HepG2 (cell line): ENCODE measurements around the gene FKBP10. TPM values are rescaled to one million over a fixed set of nuclear protein-coding genes. Genes with fewer than 3 reads are reported as not detected.

Experiments used
- BRCA1 ChIP-seq: sonication (generic); formaldehyde crosslinking; IDR thresholded peaks from 2 replicates; pipeline ENCODE4 v1.4.0; 2020; ENCODE audit warnings: missing genetic modification reagents
- JARID2 ChIP-seq: sonication (generic); formaldehyde crosslinking; IDR thresholded peaks from 2 replicates; pipeline ENCODE4 v1.8.1; 2023; ENCODE audit warnings: missing genetic modification reagents, inconsistent platforms; ENCODE audit not compliant: insufficient replicate concordance
- KLF13 ChIP-seq: sonication (generic); formaldehyde crosslinking; IDR thresholded peaks from 2 replicates; pipeline ENCODE4 v1.4.0; 2020; ENCODE audit warnings: mild to moderate bottlenecking, missing genetic modification reagents
- MEIS2 ChIP-seq: sonication (generic); formaldehyde crosslinking; IDR thresholded peaks from 2 replicates; pipeline ENCODE4 v1.9.0; 2021; ENCODE audit warnings: mild to moderate bottlenecking, missing genetic modification reagents
- NR2C2 ChIP-seq: sonication (generic); formaldehyde crosslinking; IDR thresholded peaks from 2 replicates; pipeline ENCODE4 v1.4.0; 2020; ENCODE audit warnings: missing genetic modification reagents, mild to moderate bottlenecking, moderate library complexity, borderline replicate concordance
- POGZ ChIP-seq: sonication (generic); formaldehyde crosslinking; IDR thresholded peaks from 2 replicates; pipeline ENCODE4 v1.4.0; 2020; ENCODE audit warnings: mild to moderate bottlenecking, missing genetic modification reagents
- ZBTB7B ChIP-seq: sonication (generic); formaldehyde crosslinking; IDR thresholded peaks from 2 replicates; pipeline ENCODE4 v1.4.0; 2020; ENCODE audit warnings: missing genetic modification reagents
- ZNF280D ChIP-seq: sonication (generic); formaldehyde crosslinking; IDR thresholded peaks from 2 replicates; pipeline ENCODE4 v1.5.1; 2020; ENCODE audit warnings: mild to moderate bottlenecking, missing genetic modification reagents
- ZNF34 ChIP-seq: sonication (generic); formaldehyde crosslinking; IDR thresholded peaks from 2 replicates; pipeline ENCODE4 v1.4.0; 2020; ENCODE audit warnings: mild to moderate bottlenecking, missing genetic modification reagents, borderline replicate concordance
- ZNF431 ChIP-seq: sonication (generic); formaldehyde crosslinking; IDR thresholded peaks from 2 replicates; pipeline ENCODE4 v1.9.0; 2022; ENCODE audit warnings: missing genetic modification reagents, low read depth, mild to moderate bottlenecking, borderline replicate concordance
- ZNF687 ChIP-seq: sonication (generic); formaldehyde crosslinking; IDR thresholded peaks from 2 replicates; pipeline ENCODE4 v1.5.1; 2020; ENCODE audit warnings: mild to moderate bottlenecking, missing genetic modification reagents, moderate library complexity
- ZNF746 ChIP-seq: sonication (generic); formaldehyde crosslinking; IDR thresholded peaks from 2 replicates; pipeline ENCODE4 v1.8.0; 2022; ENCODE audit warnings: mild to moderate bottlenecking, missing genetic modification reagents
- ZSCAN9 ChIP-seq: IDR thresholded peaks from 2 replicates; pipeline ENCODE4 v1.6.1; 2016; ENCODE audit warnings: borderline replicate concordance
- polyA plus RNA-seq, 8 experiments: library from polyadenylated mRNA; depleted of rRNA in 3 of 8; stranded (reverse) in 7 of 8; unstranded in 1 of 8; fragments of >200 nt; fragmentation: Illumina TruSeq in 4 of 8; extraction: Trizol in 4 of 8; gene quantifications; 2 replicates each; pipeline versions ENCODE4 v1.2.1 to v1.2.3, GENCODE V29; 2011 to 2016; ENCODE audit warnings: low read depth in 4 of 8, missing spikeins in 1 of 8, mixed read lengths in 1 of 8; ENCODE audit not compliant: insufficient read depth in 1 of 8
- total RNA-seq, 5 experiments: library from RNA; depleted of rRNA; stranded (reverse); fragments of >200 nt; fragmentation: Illumina TruSeq; extraction: Trizol; gene quantifications; 2 replicates each; pipeline ENCODE4 v1.2.3, GENCODE V29; 2016; ENCODE audit warnings: low read depth in 1 of 5
- TF ChIP-seq, protein P1 (sequence below): sonication (generic); formaldehyde crosslinking; IDR thresholded peaks from 2 replicates; pipeline ENCODE4; 2020; ENCODE audit warnings: missing genetic modification reagents, mild to moderate bottlenecking, borderline replicate concordance
- TF ChIP-seq, protein P2 (sequence below): IDR thresholded peaks from 2 replicates; pipeline ENCODE4 v1.6.1; 2016; ENCODE audit warnings: mild to moderate bottlenecking

Gene FKBP10
- total and polyA plus RNA-seq, 2 of the 13 experiments (the other 11 are each of a cell fraction or from before 2014, with no cell fraction given): 149 to 573 TPM

- TF ChIP-seq, protein P1, sequence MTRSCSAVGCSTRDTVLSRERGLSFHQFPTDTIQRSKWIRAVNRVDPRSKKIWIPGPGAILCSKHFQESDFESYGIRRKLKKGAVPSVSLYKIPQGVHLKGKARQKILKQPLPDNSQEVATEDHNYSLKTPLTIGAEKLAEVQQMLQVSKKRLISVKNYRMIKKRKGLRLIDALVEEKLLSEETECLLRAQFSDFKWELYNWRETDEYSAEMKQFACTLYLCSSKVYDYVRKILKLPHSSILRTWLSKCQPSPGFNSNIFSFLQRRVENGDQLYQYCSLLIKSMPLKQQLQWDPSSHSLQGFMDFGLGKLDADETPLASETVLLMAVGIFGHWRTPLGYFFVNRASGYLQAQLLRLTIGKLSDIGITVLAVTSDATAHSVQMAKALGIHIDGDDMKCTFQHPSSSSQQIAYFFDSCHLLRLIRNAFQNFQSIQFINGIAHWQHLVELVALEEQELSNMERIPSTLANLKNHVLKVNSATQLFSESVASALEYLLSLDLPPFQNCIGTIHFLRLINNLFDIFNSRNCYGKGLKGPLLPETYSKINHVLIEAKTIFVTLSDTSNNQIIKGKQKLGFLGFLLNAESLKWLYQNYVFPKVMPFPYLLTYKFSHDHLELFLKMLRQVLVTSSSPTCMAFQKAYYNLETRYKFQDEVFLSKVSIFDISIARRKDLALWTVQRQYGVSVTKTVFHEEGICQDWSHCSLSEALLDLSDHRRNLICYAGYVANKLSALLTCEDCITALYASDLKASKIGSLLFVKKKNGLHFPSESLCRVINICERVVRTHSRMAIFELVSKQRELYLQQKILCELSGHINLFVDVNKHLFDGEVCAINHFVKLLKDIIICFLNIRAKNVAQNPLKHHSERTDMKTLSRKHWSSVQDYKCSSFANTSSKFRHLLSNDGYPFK (CRISPR knock-in tag): 0 out of 2 replicates have a peak, but pooled peaks have one; percentile 40
- TF ChIP-seq ZNF687 (CRISPR knock-in tag) (peak; percentile 81), BRCA1 (peak; percentile 92), KLF13 (0 out of 2 replicates have a peak, but pooled peaks have one; percentile 12), POGZ (CRISPR knock-in tag) (peak; percentile 58; the same call in 1 of the 2 replicates), ZSCAN9 (CRISPR knock-in tag) (peak; percentile 14; the same call in 1 of the 2 replicates), JARID2 (CRISPR knock-in tag) (no peak), MEIS2 (CRISPR knock-in tag) (peak; percentile 97), ZBTB7B (CRISPR knock-in tag) (peak; percentile 28; the same call in 1 of the 2 replicates), ZNF746 (peak; percentile 20), ZNF431 (CRISPR knock-in tag) (peak; percentile 91), ZNF280D (CRISPR knock-in tag) (no peak; the same call in 1 of the 2 replicates), ZNF34 (CRISPR knock-in tag) (0 out of 2 replicates have a peak, but pooled peaks have one; percentile 23), NR2C2 (CRISPR knock-in tag) (no peak; the same call in 1 of the 2 replicates)
- TF ChIP-seq, protein P2, sequence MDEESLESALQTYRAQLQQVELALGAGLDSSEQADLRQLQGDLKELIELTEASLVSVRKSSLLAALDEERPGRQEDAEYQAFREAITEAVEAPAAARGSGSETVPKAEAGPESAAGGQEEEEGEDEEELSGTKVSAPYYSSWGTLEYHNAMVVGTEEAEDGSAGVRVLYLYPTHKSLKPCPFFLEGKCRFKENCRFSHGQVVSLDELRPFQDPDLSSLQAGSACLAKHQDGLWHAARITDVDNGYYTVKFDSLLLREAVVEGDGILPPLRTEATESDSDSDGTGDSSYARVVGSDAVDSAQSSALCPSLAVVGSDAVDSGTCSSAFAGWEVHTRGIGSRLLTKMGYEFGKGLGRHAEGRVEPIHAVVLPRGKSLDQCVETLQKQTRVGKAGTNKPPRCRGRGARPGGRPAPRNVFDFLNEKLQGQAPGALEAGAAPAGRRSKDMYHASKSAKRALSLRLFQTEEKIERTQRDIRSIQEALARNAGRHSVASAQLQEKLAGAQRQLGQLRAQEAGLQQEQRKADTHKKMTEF (CRISPR knock-in tag): peak; percentile 26; the same call in 1 of the 2 replicates
These were observed 1.0 kb upstream of the FKBP10 start, which contains the start of gene P3H4 (continued) for GRCh38 chr17:41811549-41812380.
